ENCODE measurements around the gene GLRA3. TPM values are rescaled to one million over a fixed set of nuclear protein-coding genes. Genes with fewer than 3 reads are reported as not detected.

Gene GLRA3
- polyA plus RNA-seq, 3 donors: not detected

DNA sequence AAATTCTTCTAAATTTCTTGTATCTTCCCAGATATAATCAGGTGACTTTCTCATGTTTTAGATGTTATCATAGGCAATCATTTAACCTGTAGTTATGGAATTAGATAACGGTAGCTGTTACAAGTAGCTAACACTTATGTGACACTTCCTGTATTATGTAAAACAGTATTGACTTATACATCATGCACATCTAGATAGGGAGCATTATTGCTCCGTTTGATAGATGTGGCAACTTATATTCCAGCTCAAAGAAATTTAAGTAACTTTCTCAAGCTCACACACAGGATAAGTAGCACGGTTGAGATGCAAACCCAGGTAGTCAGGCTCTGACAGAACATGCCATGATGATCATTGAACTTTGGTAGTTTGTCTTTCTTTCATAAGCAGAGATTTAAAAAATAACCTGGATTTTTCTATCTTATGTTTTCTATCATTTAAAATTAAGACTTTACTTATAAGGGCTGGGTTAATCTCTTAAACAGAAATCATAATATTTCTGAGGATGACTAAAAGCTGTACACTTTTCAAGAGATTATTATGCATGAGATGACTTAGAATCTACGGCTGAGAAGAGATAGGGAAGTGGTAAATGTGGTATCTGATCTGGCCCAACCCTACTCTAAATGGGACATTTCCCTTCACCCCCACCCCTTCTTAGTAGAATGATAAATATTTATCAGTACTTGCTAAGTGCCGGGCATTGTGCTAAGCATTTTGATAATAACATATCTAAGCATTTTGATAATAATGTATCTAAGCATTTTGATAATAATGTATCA is 237.6 kb downstream of the GLRA3 start:
- no peaks in the 10 kb centered on the region for H3K9me3 ChIP-seq (replicated peaks in 1 of 2; ENCODE audit: control insufficient read depth in 1 of 2, insufficient read depth in 1 of 2, low read length in 2 of 2)
- no peaks in the 10 kb centered on the region for H3K36me3 ChIP-seq (replicated peaks in 1 of 2; ENCODE audit: control insufficient read depth in 1 of 2, insufficient read depth in 2 of 2, low read length in 2 of 2)
- no peaks in the 10 kb centered on the region for H3K27me3 ChIP-seq (ENCODE audit: control insufficient read depth in 2 of 2, insufficient read depth in 2 of 2, low read length in 2 of 2)
- no peak overlapping the region for H3K9ac ChIP-seq (ENCODE audit: insufficient read depth, low read length, poor library complexity, severe bottlenecking)
- H3K4me3 Mint-ChIP-seq: peak overlapping the region in 1 of 2 donors; percentile 70
- peak overlapping the region; percentile 50 to 90 (median 88) for H3K27ac Mint-ChIP-seq
- H3K4me1 Mint-ChIP-seq: peaks cover 34% of the 10 kb centered on the region
- no peaks in the 10 kb centered on the region for H3K36me3 Mint-ChIP-seq
- H3K4me1 ChIP-seq (ENCODE audit: control insufficient read depth in 1 of 2, insufficient read depth in 2 of 2, low read length in 2 of 2): peaks cover 30 to 36% of the 10 kb centered on the region in 2 donors
- H3K79me2 ChIP-seq (ENCODE audit: insufficient read depth, low read length): no peaks in the 10 kb centered on the region
- peak; percentile 63 to 73 (median 72) for DNase-seq
- H2AFZ ChIP-seq (ENCODE audit: insufficient read depth, low read depth, low read length, poor library complexity, severe bottlenecking): no peak overlapping the region
- H3K4me2 ChIP-seq (replicated peaks; ENCODE audit: extremely low read depth, low read length, poor library complexity, severe bottlenecking): peak overlapping the region; percentile 73
- no CpG with 5 or more reads among the region's 5 CpGs for WGBS (ENCODE audit: insufficient coverage)
- H4K20me1 ChIP-seq (ENCODE audit: insufficient read depth, low read length): no peaks in the 10 kb centered on the region
- H3K27me3 Mint-ChIP-seq (ENCODE audit: low read depth in 3 of 3): no peaks in the 10 kb centered on the region
- TF ChIP-seq, protein P1, sequence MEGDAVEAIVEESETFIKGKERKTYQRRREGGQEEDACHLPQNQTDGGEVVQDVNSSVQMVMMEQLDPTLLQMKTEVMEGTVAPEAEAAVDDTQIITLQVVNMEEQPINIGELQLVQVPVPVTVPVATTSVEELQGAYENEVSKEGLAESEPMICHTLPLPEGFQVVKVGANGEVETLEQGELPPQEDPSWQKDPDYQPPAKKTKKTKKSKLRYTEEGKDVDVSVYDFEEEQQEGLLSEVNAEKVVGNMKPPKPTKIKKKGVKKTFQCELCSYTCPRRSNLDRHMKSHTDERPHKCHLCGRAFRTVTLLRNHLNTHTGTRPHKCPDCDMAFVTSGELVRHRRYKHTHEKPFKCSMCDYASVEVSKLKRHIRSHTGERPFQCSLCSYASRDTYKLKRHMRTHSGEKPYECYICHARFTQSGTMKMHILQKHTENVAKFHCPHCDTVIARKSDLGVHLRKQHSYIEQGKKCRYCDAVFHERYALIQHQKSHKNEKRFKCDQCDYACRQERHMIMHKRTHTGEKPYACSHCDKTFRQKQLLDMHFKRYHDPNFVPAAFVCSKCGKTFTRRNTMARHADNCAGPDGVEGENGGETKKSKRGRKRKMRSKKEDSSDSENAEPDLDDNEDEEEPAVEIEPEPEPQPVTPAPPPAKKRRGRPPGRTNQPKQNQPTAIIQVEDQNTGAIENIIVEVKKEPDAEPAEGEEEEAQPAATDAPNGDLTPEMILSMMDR (IDR thresholded peaks at IDR 0.05): no peak
- peak overlapping the region in 1 of 3 experiments; percentile 56 for H3K4me3 ChIP-seq (replicated peaks in 1 of 3; ENCODE audit: low read depth in 2 of 3, low read length in 3 of 3)
- peaks cover 0 to 1% (median 0%) of the 10 kb centered on the region in 7 donors for H3K9me3 Mint-ChIP-seq
- peak overlapping the region in 1 of 2 donors; percentile 84 for H3K27ac ChIP-seq (ENCODE audit: low read depth in 1 of 2, low read length in 2 of 2)
- intact Hi-C loops (cut with micrococcal nuclease): loop anchor here in 1 of 2 donors (5.0 kb wide), 1 partner anchor 69 kb away; the partner anchor contains the start of gene HPGD

DNA sequence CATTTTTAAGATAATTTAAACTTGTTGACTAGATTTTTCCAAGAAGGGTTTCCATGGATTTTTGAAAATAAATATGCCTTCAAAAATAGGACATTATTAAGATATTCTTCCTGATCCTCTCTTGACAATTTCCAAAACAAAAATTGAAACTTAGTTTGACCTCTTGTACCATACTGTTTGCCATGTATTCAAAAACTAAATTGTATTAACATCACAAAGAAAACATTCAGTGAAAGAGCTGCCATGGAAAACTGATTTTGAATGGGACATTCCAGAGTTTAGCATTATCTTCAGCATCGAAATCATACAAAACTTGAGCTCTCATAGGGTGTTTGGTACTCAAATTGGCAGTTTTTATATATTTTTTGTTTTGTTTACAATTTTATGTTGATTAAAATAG is 238.7 kb downstream of the GLRA3 start:
- Mint-ChIP-seq H3K4me1 (peaks cover 38% of the 10 kb centered on the region), H3K27ac (no peak overlapping the region), H3K9me3 (peaks cover 0 to 1% (median 0%) of the 10 kb centered on the region in 7 donors), H3K4me3 (no peak overlapping the region), H3K27me3 (ENCODE audit: low read depth in 3 of 3) (no peaks in the 10 kb centered on the region), H3K36me3 (no peaks in the 10 kb centered on the region)
- TF ChIP-seq, protein P1 (IDR thresholded peaks at IDR 0.05): no peak
- H3K9ac ChIP-seq (ENCODE audit: insufficient read depth, low read length, poor library complexity, severe bottlenecking): no peak overlapping the region
- no peaks in the 10 kb centered on the region for H3K36me3 ChIP-seq (replicated peaks in 1 of 2; ENCODE audit: control insufficient read depth in 1 of 2, insufficient read depth in 2 of 2, low read length in 2 of 2)
- H4K20me1 ChIP-seq (ENCODE audit: insufficient read depth, low read length): no peaks in the 10 kb centered on the region
- no peaks in the 10 kb centered on the region for H3K27me3 ChIP-seq (ENCODE audit: control insufficient read depth in 2 of 2, insufficient read depth in 2 of 2, low read length in 2 of 2)
- H3K27ac ChIP-seq (ENCODE audit: low read depth in 1 of 2, low read length in 2 of 2): no peak overlapping the region
- DNase-seq: no peak
- H3K4me1 ChIP-seq (ENCODE audit: control insufficient read depth in 1 of 2, insufficient read depth in 2 of 2, low read length in 2 of 2): peaks cover 30 to 36% of the 10 kb centered on the region in 2 donors
- no peaks in the 10 kb centered on the region for H3K9me3 ChIP-seq (replicated peaks in 1 of 2; ENCODE audit: control insufficient read depth in 1 of 2, insufficient read depth in 1 of 2, low read length in 2 of 2)
- H3K79me2 ChIP-seq (ENCODE audit: insufficient read depth, low read length): no peaks in the 10 kb centered on the region
- H3K4me3 ChIP-seq (replicated peaks in 1 of 3; ENCODE audit: low read depth in 2 of 3, low read length in 3 of 3): no peak overlapping the region
- no CpG with 5 or more reads among the region's 1 CpG for WGBS (ENCODE audit: insufficient coverage)
- intact Hi-C loops (cut with micrococcal nuclease): loop anchor here in 1 of 2 donors (5.0 kb wide), 1 partner anchor 68 kb away; the partner anchor contains the start of gene HPGD
- no peak overlapping the region for H2AFZ ChIP-seq (ENCODE audit: insufficient read depth, low read depth, low read length, poor library complexity, severe bottlenecking)
- no peak overlapping the region for H3K4me2 ChIP-seq (replicated peaks; ENCODE audit: extremely low read depth, low read length, poor library complexity, severe bottlenecking)

Other genes with a start within 250 kb of the GLRA3 start
- gene ADAM29, start 89.1 kb upstream of the GLRA3 start, polyA plus RNA-seq: not detected

All from CD14-positive monocyte (primary cell).